GM19099 (cell line): Measurements from ENCODE around the gene TMEM120B.

Source experiments
- POLR2A ChIP-seq: IDR thresholded peaks from 3 replicates; pipeline ENCODE4 v1.6.1; 2011; ENCODE audit warnings: low read depth; ENCODE audit not compliant: insufficient read length; ENCODE audit errors: extremely low read depth

Gene TMEM120B

GRCh38 chr12:121778567-121779421 is 66.2 kb downstream of the TMEM120B start:
- TF ChIP-seq POLR2A = peak; percentile 27

DNA sequence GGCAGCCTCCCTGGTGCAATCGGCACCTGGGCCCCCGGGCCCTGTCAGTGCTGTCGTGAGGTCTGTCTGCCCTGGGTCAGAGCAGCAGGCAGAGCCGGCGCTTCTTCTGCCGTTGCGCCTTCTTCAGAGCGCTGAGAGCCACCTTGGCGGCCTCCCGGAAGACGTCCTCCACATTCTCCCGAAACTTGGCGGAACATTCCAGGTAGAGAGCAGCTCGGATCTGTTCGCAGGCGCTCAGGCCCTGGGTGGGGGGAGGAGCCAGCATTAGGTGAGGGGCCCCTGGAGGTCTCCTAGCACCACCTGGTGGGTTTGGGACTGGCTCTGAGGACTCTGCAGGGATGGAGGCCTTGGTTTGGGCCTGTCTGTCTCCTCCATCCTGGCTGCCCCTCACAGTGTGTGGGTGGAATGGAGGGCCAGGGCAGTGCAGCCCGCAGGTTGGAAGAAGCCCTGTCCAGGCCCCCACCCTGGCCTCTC is 66.9 kb downstream of the TMEM120B start:
- TF ChIP-seq POLR2A = no peak

- no peak for TF ChIP-seq POLR2A
Measured at GRCh38 chr12:121780429-121780828, 67.9 kb downstream of the TMEM120B start.

DNA sequence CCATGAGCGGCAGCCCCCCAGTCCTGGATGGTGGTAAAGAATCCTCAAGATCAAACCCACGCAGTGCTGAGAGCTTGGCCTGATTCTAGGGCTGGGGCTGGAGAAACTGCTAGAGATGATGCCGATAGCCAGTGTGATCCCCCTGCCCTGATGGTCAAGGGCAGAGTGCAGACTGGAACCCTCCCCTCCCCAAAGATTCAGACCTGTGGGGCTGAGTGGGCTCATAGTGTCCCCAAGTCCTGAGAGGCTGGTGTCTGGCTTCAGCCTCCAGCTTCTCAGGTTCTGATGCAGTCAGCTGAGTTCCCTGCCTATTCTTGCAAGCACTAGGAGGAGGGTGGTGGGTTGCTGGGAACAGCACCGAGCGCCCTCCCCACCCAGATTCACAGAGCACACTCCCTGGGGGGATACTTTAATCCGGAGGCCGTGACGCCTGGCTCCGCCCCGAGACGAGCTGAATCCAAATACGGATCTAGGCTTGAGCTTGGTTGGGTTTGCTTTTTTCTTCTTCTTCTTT is 69.0 kb downstream of the TMEM120B start:
- no peak for TF ChIP-seq POLR2A

DNA sequence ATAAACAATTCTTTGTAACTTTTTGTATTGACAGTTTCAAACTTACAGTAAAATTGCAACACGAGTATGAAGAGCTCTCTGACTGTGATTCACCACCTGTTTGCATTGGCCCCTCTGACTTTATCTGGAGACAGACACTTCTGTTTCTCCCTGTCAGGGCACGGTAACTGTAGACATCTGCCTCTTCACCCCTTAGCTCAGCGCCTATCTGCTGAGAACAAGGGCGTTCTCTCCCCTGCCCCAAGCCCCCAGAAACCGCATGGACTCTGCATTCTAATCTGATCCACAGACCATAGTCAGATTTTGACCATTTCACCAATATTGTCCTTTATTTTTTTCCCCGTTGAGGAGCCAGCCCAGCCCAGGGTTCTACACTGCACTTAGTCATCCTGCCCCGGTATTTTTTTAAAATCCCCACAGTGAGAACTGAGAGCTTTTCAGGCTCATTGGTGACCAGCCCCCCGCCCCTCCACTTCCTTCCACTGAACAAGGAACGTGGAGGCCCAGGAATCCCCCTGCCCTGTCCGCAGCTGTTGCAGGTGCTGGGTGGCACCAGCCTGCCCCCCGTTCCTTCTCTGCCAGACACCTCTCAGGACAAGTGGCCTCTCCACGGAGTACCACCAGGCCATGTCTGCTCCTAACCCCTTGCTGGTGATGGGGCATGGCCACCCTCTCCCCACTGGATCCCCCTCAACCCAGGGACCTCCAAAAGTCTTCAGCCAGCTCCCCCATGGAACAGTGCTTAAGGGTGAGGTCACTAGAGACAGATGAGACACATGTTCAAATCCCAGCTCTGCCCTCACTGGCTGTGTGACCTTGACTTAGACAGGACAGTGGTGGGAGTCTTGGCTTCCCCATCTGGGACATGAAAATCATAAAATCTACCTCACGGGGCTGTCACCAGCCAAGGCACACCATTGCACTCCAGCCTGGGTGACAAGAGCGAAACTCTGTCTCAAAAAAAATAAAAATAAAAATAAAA is 69.7 kb downstream of the TMEM120B start:
- no peak for TF ChIP-seq POLR2A

DNA sequence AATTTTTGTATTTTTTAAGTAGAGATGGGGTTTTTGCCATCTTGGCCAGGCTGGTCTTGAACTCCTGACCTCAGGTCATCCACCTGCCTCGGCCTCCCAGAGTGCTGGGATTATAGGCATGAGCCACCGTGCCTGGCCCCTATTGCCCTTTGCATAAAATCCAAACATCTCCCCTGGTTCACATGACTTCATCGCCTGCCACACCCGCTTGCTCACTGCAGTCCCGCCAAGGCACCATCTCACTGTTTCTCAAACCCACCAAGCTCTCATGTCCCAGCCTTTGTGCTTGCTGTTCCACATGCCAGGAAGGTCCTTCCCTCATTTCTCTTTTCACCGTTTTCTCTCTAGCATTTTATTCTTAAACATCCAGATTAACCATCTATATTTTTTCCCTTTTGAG is 71.2 kb downstream of the TMEM120B start:
- no peak for TF ChIP-seq POLR2A

DNA sequence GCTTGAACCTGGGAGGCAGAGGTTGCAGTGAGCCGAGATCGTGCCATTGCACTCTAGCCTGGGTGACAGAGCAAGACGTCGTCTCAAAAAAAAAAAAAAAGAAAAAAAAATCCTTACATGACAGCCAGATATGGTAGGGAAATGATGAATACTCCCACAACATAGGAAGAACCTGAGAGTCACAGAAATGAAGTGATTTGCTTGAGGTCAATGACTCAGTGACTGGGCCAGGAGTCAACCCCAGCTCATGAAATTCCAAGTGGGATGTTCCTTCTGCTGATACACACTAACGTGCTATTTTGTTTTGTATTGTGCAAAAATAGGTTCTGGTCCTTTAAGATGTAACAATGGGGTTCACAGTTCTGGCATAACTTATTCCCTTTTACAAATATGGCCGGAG is 71.9 kb downstream of the TMEM120B start:
- TF ChIP-seq POLR2A = no peak

- no peak for TF ChIP-seq POLR2A
Measured at GRCh38 chr12:121786440-121786825, 73.9 kb downstream of the TMEM120B start.

- no peak for TF ChIP-seq POLR2A
Measured at GRCh38 chr12:121787063-121788025, 74.8 kb downstream of the TMEM120B start.

- no peak for TF ChIP-seq POLR2A
Measured at GRCh38 chr12:121788176-121788818, 75.7 kb downstream of the TMEM120B start.

GRCh38 chr12:121789233-121789781 is 76.8 kb downstream of the TMEM120B start:
- no peak for TF ChIP-seq POLR2A

DNA sequence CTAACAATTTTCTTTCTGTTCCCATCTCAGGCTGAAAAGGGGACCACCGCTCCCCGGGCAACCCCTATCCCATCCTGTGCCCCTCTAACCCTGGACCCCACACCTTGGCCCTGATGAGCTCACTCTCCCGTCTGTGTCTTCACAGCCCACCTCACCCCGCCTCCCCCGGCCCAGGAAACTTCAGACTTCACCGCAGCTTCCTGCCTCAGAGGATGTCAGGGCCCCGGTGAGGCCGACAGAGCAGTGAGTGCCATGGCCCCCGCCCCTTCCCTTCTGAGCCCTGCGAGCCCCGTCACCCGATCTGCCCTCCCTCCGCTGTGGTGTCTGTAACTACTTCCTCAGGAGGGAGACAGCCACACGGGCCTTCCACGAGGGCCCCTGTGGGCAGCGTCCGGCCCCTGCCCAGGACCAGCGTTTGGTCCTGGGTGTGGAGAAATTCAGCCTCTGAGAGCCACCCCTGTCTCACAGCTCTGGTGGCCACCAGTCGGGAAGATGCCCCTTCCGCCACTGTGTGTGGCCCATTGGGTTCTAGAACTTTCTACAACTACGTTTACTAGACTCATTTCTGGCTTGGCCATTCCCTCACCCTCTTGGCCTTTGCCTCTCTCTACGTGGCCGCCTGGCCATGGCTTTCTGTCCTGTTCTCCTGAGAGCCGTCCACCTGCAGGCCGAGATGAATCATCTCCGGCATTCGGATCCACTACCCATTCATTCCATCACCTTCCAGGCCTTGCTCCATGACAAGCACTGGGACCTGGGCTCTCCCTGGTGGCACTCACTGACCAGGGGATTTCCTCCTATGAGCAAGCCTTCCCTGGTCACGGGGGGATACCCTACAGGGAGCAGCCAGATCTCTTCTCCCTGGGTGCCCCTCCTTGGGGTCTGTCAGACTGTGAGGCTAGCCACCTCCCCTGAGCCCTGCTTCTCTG is 77.5 kb downstream of the TMEM120B start:
- peak; percentile 73 for TF ChIP-seq POLR2A

DNA sequence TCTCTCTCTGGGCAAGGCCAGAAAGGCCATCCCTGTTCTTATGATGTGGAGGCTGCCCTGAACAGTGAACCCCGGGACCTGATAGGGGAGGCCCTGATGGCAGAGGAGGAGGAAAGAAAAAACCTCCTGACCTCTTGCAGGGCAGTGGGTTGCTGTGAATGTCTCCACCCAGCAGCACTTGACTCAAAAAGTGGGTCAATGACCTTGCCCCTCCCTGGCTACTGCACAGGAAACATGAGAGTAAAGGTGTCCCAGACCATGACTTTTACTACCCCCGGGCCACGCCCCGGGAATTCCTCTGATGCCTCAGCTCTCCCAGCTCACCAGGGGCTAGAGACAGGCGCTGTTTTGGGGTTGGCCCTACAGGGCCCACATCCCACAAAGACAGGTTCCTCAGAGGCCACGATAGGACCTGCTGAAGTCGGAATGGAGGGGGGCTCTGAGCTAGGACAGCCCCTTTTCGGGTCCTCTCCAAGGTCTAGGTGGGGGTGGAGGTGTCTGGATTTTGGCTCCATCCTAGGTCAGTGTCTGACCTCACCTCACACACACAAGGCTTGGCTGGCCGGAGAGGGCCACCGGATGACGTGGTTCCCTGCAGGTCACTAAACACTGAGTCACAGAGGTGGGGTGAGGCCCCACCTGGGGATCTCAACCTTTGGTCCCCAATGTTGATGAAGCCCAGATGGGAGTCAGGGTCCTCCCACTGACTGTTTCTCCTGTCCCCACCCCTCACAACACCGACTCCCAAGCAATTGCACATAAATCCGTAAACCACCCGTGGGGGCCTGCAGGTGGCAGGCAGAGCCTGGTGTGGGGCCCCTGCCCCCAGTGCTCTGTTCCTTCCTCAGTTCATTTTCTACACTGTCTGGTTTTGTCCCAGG is 79.4 kb downstream of the TMEM120B start:
- TF ChIP-seq POLR2A = peak; percentile 36
